Epidermal melanocyte (primary cell): ENCODE measurements around the gene HIRIP3.

Source experiments
- DNase-seq: peaks from one replicate; pipeline ENCODE4 v3.0.0; 2011; ENCODE audit warnings: low spot score; ENCODE audit not compliant: insufficient read length

HIRIP3 gene

GRCh38 chr16:29984764-29985147 is 10.7 kb downstream of the HIRIP3 start:
- no peak for DNase-seq

DNA sequence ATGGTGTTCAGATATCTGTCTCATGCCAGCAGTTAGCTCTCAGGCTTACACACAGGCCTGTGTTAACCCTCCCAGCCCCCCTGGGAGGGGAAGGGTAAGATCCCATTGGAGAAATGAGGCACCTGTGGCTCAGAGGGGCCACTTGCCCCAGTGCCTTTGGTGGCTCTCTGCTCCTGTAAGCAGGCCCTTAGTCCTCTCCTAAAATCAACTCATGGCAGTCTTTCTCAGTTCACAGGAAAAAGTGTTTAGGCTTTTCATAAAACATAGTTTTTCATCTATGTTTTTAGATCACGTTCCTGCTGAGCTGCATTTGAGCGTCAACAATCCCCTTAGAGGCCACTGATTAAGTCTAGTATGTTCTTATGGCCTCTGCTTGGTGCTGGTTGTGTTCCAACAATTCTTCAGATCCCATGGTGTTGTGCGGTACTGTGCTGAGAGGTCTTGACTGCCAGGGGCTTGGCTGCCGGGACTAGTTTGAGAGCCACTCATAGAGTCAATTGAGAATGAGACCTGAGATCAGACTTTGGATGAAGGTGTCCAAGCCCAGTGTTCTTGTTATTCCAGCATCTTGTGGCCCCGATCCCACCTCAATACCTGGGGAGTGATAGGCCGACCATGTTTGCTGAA is 11.2 kb downstream of the HIRIP3 start:
- DNase-seq, result no peak

DNA sequence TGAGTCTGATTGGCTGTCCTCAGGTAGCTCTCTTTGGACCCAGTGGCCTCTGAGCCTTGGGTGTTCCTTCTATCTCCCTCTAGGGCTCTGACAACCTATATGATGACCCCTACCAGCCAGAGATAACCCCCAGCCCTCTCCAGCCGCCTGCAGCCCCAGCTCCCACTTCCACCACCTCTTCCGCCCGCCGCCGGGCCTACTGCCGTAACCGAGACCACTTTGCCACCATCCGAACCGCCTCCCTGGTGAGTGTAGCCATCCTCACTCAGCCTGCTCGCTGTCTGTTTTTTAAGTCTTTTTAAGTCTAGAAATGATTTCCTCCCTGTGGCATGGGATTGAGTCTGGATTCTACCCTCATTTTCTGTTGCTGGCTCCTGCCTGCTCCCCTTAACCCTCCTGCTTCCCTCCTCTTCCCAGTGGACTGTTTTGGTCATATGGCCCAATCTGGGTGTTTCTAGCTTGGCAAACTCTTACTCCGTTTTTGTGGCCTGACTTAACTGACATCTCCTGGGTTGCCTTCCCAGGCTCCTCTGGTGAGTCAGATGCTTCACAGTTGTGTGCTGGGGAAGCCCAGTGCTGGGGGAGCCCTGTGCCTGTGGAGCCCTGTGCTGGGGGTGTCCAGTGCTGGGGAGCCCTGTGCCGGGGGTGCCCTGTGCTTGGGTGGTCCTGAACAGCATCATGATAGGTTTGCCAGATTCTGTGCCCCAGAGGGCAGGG is 11.8 kb downstream of the HIRIP3 start:
- DNase-seq, result no peak

- DNase-seq, result no peak
Observed at GRCh38 chr16:29982560-29983419, 12.6 kb downstream of the HIRIP3 start.

DNA sequence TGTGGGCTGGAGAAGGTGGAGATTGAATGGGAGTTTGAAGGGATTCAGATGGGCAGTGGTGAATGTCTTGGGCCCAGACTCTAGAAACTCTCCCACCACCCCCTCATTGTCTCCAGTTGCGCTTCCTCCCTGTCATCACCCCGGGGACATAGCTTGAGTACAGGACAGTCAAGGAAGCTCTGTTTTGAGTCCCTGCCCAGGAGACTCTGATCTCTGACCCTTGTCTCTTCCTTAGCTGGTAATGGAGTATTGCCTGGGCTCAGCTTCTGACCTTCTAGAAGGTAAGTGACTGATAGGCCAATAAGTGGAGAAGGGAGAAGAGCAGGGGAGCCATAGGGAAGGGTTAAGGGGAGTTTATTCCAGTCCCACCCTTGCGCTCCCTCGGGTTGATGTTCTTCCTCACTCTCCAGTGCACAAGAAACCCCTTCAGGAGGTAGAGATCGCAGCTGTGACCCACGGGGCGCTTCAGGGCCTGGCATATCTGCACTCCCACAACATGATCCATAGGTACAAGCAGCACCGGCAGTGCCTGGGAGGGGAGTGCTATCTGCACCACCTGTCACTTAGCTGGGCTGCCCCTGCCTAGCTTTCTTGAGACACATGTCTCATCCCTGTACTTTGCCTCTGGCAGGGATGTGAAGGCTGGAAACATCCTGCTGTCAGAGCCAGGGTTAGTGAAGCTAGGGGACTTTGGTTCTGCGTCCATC is 16.7 kb downstream of the HIRIP3 start:
- peak; percentile 3 for DNase-seq

GRCh38 chr16:29978081-29978480 is 17.3 kb downstream of the HIRIP3 start:
- no peak for DNase-seq

GRCh38 chr16:29977063-29977825 is 18.2 kb downstream of the HIRIP3 start:
- peak; percentile 6 for DNase-seq

GRCh38 chr16:29975811-29976511 is 19.5 kb downstream of the HIRIP3 start:
- no peak for DNase-seq

DNA sequence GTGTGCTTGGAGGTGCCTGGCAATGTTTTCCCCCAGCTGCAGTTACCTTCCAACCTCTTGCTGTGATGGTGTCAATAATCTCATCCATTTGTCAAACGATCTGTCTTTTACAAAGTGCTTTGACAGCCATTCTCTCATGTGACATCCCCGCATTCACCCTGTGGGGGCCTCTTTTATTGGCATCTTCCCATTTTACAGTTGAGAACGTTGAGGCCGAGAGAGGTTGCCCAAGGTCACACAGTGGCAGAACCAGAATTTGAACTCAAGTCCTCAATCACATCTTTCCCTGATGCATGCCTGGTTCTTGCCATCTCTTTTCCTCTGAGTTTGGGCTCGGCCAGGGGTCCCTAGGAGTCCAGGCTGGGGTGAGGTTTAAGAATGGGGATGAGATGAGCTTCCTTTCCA is 20.3 kb downstream of the HIRIP3 start:
- DNase-seq, result no peak

- no peak for DNase-seq
Observed at GRCh38 chr16:29974291-29975133, 20.9 kb downstream of the HIRIP3 start.

GRCh38 chr16:29973384-29974246 is 21.8 kb downstream of the HIRIP3 start, which contains the start of gene TAOK2:
Gene TAOK2 (plus strand): TSS chr16:29973868. CDS start chr16:29977773, 3,905 bp downstream.
- peak; percentile 99 for DNase-seq

GRCh38 chr16:29972992-29973383 is 22.4 kb downstream of the HIRIP3 start:
- no peak for DNase-seq

GRCh38 chr16:29972500-29972899 is 22.9 kb downstream of the HIRIP3 start:
- no peak for DNase-seq

- DNase-seq, result no peak
Observed at GRCh38 chr16:29971304-29971703, 24.1 kb downstream of the HIRIP3 start.

- no peak for DNase-seq
Observed at GRCh38 chr16:29968205-29968604, 27.2 kb downstream of the HIRIP3 start.

DNA sequence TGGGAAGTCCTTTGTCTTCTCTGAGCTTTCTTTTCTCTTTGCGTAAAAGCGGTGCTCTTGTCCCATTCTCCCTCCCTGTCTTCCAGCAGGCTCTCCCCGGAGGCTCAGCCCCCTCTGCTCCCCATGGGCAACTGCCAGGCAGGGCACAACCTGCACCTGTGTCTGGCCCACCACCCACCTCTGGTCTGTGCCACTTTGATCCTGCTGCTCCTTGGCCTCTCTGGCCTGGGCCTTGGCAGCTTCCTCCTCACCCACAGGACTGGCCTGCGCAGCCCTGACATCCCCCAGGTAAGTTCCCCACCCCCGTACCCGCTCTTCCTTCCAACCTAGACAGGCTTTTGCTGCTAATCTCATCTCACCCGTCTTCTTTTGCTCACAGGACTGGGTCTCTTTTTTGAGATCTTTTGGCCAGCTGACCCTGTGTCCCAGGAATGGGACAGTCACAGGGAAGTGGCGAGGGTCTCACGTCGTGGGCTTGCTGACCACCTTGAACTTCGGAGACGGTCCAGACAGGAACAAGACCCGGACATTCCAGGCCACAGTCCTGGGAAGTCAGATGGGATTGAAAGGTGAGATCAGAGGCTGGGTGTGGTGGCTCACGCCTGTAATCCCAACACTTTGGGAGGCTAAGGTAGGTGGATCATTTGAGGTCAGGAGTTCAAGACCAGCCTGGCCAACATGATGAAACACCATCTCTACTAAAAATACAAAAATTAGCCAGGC is 32.2 kb downstream of the HIRIP3 start:
- DNase-seq, result no peak

DNA sequence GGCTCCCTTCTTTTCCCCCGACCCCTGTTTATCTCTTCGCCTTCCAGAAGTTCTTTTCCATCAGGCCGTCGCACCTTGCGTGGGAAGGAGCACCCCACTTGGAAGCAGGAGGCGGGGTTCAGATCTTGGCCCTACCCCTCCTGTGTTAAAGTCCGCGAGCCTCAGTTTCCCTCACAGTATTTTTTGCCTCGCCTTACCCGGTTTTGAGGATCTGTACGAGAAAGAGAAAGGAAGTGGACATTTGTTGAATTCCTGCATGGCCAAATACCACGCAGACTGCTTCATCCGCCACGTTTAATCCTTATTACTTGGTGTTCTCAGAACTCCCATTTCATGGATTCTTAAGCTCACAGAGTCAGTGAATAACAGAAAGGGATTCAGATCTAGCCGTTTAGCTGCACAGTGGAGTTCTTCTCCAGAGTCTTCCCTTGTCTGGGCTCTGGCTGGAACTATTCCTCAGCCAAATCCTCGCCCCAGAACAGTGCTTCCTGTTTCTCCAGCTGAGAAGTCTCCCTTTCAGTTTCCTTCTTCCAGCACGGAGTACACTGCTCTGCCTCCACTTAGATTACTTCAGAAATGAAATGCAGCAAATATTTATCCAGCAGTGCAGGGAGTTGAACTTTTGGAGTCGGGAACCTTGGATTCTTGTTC is 32.9 kb downstream of the HIRIP3 start:
- DNase-seq, result no peak
